ENCODE measurements around the gene ZIC1. TPM values are rescaled to one million over a fixed set of nuclear protein-coding genes. Genes with fewer than 3 reads are reported as not detected.

ZIC1 gene
- total RNA-seq, 2 donors from 2014 or later: not detected

- no peaks in the 10 kb centered on the region for H3K9me3 ChIP-seq (ENCODE audit: control insufficient read depth, low read length)
- Mint-ChIP-seq H3K4me1 (peaks cover 15% of the 10 kb centered on the region), H3K9me3 (no peaks in the 10 kb centered on the region), H3K36me3 (ENCODE audit: low read depth) (no peaks in the 10 kb centered on the region), H3K27ac (no peak overlapping the region), H3K4me3 (no peak overlapping the region), H3K27me3 (ENCODE audit: insufficient read depth) (peaks cover 100% of the 10 kb centered on the region)
- peak overlapping the region; percentile 64 for H3K27ac ChIP-seq (ENCODE audit: low read depth, low read length)
- H3K4me3 ChIP-seq (ENCODE audit: low read length): no peak overlapping the region
- 64 to 71% methylated on average over 3 to 5 of the region's 5 CpGs for WGBS, 2 experiments (ENCODE audit: insufficient coverage in 1 of 2, insufficient read length in 1 of 2)
- DNase-seq: no peak
- H3K9ac ChIP-seq (ENCODE audit: extremely low read depth, low read length, poor library complexity, severe bottlenecking): no peak overlapping the region
- no peaks in the 10 kb centered on the region for H3K4me1 ChIP-seq (ENCODE audit: control insufficient read depth, insufficient read depth, low read length)
- no peak for TF ChIP-seq CTCF (conservative IDR thresholded peaks at IDR 0.05)
- H3K27me3 ChIP-seq (ENCODE audit: control insufficient read depth, insufficient read depth, low read length, poor library complexity, severe bottlenecking): peaks cover 100% of the 10 kb centered on the region
- H3K36me3 ChIP-seq (ENCODE audit: control insufficient read depth, insufficient read depth, low read length): no peaks in the 10 kb centered on the region
Measured at GRCh38 chr3:147403511-147403910, 5.7 kb upstream of the ZIC1 start.

- H3K4me1 ChIP-seq (ENCODE audit: control insufficient read depth, insufficient read depth, low read length): no peaks in the 10 kb centered on the region
- no peak overlapping the region for H3K4me3 Mint-ChIP-seq
- H3K36me3 Mint-ChIP-seq (ENCODE audit: low read depth): no peaks in the 10 kb centered on the region
- no peak overlapping the region for H3K9ac ChIP-seq (ENCODE audit: extremely low read depth, low read length, poor library complexity, severe bottlenecking)
- no peaks in the 10 kb centered on the region for H3K9me3 ChIP-seq (ENCODE audit: control insufficient read depth, low read length)
- peaks cover 100% of the 10 kb centered on the region for H3K27me3 Mint-ChIP-seq (ENCODE audit: insufficient read depth)
- peaks cover 18% of the 10 kb centered on the region for H3K4me1 Mint-ChIP-seq
- H3K27me3 ChIP-seq (ENCODE audit: control insufficient read depth, insufficient read depth, low read length, poor library complexity, severe bottlenecking): peaks cover 100% of the 10 kb centered on the region
- peak; percentile 52 for DNase-seq
- TF ChIP-seq CTCF (conservative IDR thresholded peaks at IDR 0.05): no peak
- H3K9me3 Mint-ChIP-seq: no peaks in the 10 kb centered on the region
- H3K36me3 ChIP-seq (ENCODE audit: control insufficient read depth, insufficient read depth, low read length): no peaks in the 10 kb centered on the region
- H3K27ac Mint-ChIP-seq: no peak overlapping the region
- WGBS, 2 experiments (ENCODE audit: insufficient coverage in 1 of 2, insufficient read length in 1 of 2): 50 to 71% methylated on average over 4 to 11 of the region's 11 CpGs
- peak overlapping the region; percentile 64 for H3K27ac ChIP-seq (ENCODE audit: low read depth, low read length)
- H3K4me3 ChIP-seq (ENCODE audit: low read length): no peak overlapping the region
Measured at GRCh38 chr3:147404000-147404799, 5.0 kb upstream of the ZIC1 start.

GRCh38 chr3:147404800-147405230 lies 4.3 kb upstream of the ZIC1 start:
- peaks cover 22% of the 10 kb centered on the region for H3K4me1 Mint-ChIP-seq
- Histone ChIP-seq H3K27ac (ENCODE audit: low read depth, low read length) (peak overlapping the region; percentile 59), H3K4me1 (ENCODE audit: control insufficient read depth, insufficient read depth, low read length) (no peaks in the 10 kb centered on the region), H3K4me3 (ENCODE audit: low read length) (no peak overlapping the region), H3K9me3 (ENCODE audit: control insufficient read depth, low read length) (no peaks in the 10 kb centered on the region), H3K27me3 (ENCODE audit: control insufficient read depth, insufficient read depth, low read length, poor library complexity, severe bottlenecking) (peaks cover 100% of the 10 kb centered on the region), H3K9ac (ENCODE audit: extremely low read depth, low read length, poor library complexity, severe bottlenecking) (no peak overlapping the region), H3K36me3 (ENCODE audit: control insufficient read depth, insufficient read depth, low read length) (no peaks in the 10 kb centered on the region)
- TF ChIP-seq CTCF (conservative IDR thresholded peaks at IDR 0.05): no peak
- H3K4me3 Mint-ChIP-seq: no peak overlapping the region
- no peaks in the 10 kb centered on the region for H3K9me3 Mint-ChIP-seq
- peak; percentile 71 for DNase-seq
- peaks cover 100% of the 10 kb centered on the region for H3K27me3 Mint-ChIP-seq (ENCODE audit: insufficient read depth)
- no peaks in the 10 kb centered on the region for H3K36me3 Mint-ChIP-seq (ENCODE audit: low read depth)
- WGBS, 2 experiments (ENCODE audit: insufficient coverage in 1 of 2, insufficient read length in 1 of 2): 23 to 25% methylated on average over 13 to 16 of the region's 16 CpGs
- no peak overlapping the region for H3K27ac Mint-ChIP-seq

Data from endodermal cell (in vitro differentiated cells).